ENCODE measurements around the gene XYLT2.
A peak's percentile ranks its signal among the peaks of the same experiment; 100 is the strongest.

XYLT2 gene

DNA sequence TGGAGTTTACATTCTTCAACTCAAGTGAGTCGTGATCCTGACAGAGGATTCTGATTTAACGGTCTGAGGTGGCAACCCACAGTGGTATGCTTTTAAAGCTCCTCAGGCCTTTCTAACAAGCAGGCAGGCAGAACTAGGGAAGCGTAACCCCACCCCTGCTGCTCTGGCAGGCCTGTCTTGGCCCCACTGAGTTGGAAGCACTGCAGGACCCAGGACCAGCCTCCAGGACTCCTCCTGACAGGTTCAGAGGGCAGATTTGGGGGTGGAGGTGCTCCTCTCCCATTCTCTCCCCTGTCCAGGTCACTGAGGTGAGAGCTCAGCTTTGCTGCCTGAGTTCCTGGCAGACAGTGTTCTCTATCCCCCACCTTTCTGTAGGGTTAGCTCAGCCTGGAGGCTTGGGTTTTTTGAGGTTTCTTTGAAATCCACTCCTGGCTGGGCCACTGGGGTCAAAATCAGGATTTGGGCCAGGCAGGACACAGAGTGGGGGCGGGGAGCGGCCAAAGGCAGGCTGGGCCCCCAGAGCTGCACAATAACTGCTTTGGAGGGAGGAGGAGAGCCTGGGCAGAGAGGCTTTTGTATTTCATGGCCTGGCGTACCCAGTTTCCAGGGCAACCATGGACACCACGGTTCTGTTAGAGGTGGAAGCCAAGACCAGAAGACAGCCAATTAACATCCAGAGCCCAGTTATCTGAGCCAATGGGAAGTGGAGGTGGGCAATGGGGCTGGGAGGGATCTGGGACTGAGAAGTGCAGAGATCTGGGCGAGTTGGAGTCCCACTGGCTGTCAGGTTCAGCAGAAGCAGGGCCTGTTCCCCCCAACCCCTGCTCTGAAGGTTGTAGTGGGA is 17.5 kb downstream of the XYLT2 start:
- peak; percentile 80 for DNase-seq (ENCODE audit: low spot score)

DNA sequence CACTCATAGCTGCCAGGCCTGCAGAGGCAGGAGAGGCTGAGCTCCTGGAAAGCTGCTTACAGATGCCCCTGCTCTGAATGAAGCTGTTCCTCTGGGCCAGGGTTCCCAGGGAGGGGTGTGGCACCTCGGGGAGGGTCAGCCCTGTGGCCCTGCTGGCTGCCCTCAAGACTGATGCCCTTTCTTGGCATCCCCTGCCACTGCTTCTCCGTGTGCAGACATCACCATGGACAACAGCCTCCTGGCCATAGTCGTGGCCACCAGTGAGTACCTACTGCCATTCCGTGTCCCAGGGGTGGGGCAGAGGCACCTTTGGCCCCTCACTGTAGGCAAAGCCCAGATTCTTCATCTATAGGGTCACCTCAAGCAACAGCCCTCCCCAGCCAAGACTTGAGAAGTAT is 18.1 kb downstream of the XYLT2 start:
- DNase-seq (ENCODE audit: low spot score) = no peak

DNA sequence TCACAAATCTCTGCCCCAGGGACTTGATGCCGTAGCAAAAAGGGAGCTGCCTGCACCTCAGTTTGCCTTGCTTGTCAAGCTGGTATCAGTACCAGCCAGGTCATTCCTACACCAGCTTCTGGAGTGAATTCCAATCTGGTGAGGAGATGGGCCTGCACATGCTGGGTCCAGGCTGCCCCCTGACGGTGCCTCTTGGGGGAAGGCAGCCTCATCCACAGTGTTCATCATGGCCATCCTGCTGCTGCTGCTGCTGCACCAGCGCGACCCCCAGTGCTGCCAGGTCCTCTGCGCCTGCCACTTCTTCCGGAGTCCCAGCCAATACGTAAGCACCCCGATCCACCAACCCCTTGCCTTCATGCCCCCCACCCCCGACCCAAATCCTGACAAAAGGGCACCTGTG is 18.8 kb downstream of the XYLT2 start:
- DNase-seq (ENCODE audit: low spot score) = no peak

DNA sequence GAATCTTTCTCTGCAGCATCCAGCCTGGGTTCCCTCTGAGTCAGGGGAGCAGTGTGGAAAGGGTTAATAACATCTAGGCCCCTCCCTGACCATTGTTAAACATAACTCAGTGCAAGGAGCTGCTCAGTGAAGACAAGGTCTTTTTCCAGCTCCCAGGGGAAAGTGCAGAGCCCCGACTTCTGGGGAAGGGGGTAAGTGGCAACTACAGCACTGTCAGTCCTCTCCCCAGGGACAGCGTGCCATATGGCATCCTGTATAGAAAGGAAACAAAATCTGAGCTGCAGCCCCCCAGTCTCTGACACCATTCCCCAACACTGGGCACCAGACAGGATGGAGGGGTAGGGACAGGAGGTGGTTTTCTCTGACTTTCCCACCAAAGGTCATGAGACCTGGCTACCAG is 19.2 kb downstream of the XYLT2 start:
- no peak for DNase-seq (ENCODE audit: low spot score)

DNA sequence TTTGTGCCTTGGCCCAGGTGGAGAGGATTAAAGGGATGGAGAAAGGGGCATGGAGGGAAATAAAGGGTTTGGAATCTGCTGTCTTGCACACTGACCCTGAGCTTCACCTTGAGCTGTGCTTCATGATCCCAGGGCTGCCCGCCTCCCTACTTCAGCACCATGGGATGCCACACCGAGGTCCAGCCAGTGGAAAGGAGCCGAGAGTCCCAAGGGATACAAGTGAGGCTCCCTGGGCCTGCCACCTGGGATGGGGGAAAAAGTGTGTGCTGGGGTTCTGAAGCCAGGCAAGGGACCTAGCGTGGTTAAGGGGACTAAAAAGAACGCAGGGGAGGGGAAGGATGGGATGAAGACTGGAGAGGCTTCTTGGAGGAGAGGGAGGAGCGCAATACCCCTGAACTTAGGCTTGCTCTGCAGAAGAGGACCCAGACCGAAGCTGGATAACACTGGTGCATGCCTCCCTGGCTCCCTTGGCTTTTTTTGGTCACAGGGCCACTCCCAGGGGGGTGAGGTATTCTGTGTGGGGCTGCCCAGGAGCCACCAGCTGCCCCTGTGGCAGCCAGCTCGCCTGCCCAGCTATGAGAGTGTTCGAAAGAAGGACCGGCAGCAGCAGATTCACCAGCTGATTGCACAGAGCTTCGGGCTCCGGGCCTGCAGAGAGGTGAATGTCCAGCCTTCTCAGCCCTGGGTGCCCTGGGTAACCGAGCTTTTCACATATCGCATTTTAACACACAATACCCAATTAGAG is 19.9 kb downstream of the XYLT2 start:
- no peak for DNase-seq (ENCODE audit: low spot score)

DNA sequence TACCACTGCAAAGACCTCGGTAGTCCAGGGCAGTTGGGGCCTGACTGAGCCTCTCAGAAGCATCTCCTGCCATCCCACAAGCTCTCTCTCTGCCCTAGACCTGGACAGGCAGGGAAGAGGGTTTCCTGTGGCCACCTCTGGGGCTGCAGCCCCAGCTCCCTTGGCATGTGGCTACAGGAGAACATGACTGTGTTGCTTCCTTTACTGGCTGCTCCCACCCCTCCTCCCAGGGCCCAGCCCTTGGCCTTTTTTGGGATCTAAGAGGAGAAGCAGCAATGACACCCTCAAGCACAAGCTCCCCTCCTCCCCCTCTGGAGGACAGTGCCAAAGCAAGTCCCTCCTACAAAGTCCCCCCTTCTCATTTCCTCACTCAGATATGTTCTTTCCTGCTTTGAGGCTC is 21.5 kb downstream of the XYLT2 start:
- no peak for DNase-seq (ENCODE audit: low spot score)

DNA sequence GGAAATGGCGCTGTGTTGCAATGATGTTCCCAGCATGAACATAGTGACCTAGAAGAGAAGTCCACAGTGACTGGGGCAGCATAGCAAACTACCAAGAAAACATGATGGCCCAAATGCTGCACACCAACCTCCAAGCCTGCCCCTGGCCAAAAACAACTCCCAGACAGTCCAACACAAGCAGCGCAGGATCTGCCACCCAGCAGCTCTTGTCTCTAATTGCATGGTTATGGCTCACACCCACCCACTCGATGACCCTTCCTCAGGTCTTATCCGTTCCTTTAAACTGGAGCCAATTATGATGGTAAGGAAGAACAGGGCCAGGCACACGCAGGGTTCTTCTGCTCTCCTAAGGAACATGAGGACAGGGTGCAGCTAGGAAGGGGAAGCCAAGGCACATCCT is 24.1 kb downstream of the XYLT2 start:
- no peak for DNase-seq (ENCODE audit: low spot score)

DNA sequence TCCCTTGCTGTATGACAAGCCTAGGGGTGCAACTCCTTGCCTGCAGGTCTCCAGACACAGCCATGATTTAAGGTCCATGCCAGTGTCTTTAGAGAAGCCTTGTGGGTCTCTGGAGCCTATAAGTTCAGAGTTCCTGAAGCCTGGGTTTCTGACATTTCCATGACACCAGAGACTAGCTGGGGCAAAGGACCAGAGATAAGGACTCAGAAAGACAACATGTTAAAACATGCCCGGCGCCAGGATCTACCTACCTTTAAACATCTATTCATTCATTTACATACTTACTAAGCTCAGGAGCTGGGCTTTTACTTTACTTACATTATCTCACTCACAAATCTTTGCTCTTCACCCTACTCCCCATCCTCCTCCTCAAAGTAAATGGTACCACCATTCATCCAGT is 25.6 kb downstream of the XYLT2 start:
- no peak for DNase-seq (ENCODE audit: low spot score)

DNA sequence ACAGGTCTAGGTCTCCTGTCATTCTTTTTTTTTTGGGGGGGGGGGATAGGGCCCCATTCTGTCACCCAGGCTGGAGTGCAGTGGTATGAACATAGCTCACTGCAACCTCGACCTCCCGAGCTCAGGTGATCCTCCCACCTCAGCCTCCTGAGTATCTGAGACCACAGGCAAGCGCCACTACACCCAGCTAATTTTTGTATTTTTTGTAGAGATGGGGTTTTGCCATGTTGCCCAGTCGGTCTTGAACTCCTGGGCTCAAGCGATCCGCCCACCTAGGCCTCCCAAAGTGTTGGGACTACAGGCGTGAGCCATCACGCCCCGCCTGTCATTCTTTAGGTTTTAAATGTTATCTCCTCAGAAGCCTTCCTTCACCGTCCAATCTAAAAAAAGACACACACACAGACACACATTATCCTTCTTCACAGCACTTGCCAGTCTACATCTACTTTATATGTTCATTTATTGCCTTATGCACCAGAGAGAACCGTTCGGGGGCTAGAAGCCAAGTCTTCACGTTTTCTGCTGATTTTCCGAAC is 26.4 kb downstream of the XYLT2 start:
- DNase-seq (ENCODE audit: low spot score) = no peak

DNA sequence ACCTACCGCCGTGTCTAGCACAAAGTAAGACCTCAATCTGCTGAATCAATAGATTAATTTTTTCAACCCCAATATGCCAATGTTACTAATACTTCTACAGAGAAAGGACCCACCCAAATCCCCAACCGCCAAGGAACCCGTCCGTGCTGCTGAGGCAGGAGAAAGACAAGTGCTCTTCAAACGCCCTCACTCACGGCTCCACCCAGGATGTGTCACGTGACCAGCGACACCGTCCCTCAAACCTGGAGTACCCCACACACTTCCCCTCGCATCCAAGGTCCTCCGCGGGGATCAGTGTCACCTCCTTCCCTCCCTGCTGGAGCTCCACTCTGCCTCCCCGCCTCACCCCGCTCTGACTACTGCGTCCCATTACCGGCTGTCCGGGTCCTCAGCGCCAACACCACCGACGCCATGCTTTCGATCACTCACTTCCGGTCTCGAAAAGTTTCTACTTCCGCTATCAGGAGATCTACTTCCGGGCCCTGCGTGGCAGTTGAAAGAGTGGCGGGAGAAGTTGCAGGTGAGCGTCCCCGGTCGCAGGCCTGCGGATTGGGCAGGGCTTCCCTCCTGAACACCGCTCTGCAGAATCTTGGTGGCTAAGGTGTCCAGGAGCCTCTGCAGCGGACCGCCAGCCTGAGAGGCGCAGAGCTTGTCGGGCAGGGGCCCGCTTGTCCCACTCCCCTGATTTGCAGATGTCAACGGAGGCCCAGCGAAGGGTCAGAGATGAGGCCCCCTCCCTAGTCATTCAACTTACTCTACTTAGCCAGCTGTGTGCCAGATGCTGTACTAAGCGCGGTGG is 27.0 kb downstream of the XYLT2 start, which contains the start of the genes EME1 and MRPL27:
Gene EME1 (plus strand): TSS at position 472 of the 799 bp plus-strand sequence. CDS start 1,980 bp downstream, outside the sequence.
Gene MRPL27 (minus strand): TSS at position 427 of the 799 bp plus-strand sequence. CDS start 14 bp downstream, at position 413.
- DNase-seq (ENCODE audit: low spot score) = peak; percentile 90

- DNase-seq (ENCODE audit: low spot score) = no peak
These were observed 27.8 kb downstream of the XYLT2 start for GRCh38 chr17:50373705-50374104.

- DNase-seq (ENCODE audit: low spot score) = no peak
These were observed 30.1 kb downstream of the XYLT2 start for GRCh38 chr17:50375858-50376538.

GRCh38 chr17:50379351-50380132 is 33.6 kb downstream of the XYLT2 start:
- DNase-seq (ENCODE audit: low spot score) = no peak

DNA sequence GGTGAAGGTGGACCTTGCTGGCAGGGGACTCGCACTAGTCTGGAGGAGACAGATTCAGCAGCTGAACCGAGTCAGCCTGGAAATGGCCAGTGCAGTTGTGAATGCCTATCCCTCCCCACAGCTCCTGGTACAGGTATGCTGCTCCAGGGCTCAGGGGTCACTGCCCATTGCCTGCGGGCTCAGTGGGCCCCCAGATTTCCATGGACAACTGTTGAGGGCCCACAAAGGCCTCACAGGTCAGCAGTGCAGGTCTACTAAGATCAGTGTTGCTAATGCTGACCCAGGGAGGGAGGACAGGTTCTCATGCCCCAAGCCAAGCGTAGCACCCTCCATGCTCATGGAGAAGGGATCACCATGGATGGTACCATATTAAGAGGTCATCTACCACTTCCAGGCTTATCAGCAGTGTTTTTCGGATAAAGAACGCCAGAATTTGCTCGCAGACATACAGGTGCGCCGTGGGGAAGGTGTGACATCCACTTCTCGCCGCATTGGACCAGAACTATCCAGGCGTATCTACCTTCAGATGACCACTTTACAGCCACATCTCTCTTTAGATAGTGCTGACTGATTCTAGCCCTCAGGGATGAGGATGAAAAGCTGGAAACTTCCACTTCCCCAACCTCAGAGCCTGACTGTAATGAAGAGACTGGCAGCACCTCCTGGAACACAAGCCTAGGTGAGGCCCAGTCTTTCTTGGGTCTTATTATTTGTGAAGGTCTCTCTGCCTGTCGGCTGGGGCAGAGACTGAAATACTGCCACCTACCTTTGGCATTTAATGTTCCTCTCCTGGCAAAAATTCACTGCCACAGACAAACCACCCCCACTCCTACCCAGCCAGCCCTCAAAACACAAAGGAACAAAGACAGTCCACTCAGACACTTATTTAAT is 34.7 kb downstream of the XYLT2 start:
- DNase-seq (ENCODE audit: low spot score) = no peak

GRCh38 chr17:50381260-50381815 is 35.4 kb downstream of the XYLT2 start:
- DNase-seq (ENCODE audit: low spot score) = no peak

GRCh38 chr17:50381920-50382319 is 36.0 kb downstream of the XYLT2 start:
- no peak for DNase-seq (ENCODE audit: low spot score)

DNA sequence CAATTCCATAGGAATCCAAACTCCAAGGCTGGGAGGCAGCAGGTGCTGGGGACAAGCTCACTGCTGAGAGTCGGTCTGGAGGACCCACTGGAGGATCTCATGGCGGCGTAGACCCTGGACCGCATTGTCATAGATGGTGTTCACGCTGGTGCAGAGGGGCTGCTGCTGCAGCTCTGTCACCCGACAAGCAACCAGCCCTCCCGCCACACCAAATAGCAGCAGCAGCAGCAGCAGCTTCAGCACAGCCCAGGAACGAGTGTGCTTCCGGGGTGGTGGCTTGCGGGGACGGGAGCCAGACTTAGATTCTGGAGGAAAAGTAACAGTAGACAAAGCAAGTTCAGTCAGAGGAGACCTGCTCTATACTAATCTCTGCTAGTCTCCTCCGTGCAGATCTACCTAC is 37.0 kb downstream of the XYLT2 start:
- DNase-seq (ENCODE audit: low spot score) = no peak

GRCh38 chr17:50386510-50386909 is 40.6 kb downstream of the XYLT2 start:
- no peak for DNase-seq (ENCODE audit: low spot score)

GRCh38 chr17:50388728-50389127 is 42.8 kb downstream of the XYLT2 start:
- DNase-seq (ENCODE audit: low spot score) = no peak
